PC-9 (cell line): Measurements from ENCODE around the gene STUB1. TPM values are rescaled to one million over a fixed set of nuclear protein-coding genes. Genes with fewer than 3 reads are reported as not detected.

Experiments
- BruUV-seq: library from RNA; stranded (reverse); fragments of 400-500 nt; replicated peaks from 2 replicates; lab custom pipeline; 2021; lab: Mats Ljungman, UMichigan
- CTCF ChIA-PET: fragments of 300-600 bp; sonication (Branson Sonifier 250); formaldehyde crosslinking; loops from one replicate; lab custom pipeline; 2022; ENCODE audit warnings: antibody characterized with exemption; lab: Charles Lee
- POLR2A ChIA-PET: fragments of 300-600 bp; sonication (Branson Sonifier 250); formaldehyde crosslinking; loops from one replicate; lab custom pipeline; 2022; ENCODE audit warnings: antibody characterized with exemption; ENCODE audit not compliant: unreplicated experiment; lab: Charles Lee
- DNase-seq, 2 experiments: peaks; one replicate each; pipeline versions ENCODE4 v3.0.0 to v3.0.0-alpha.2; 2015 to 2022; ENCODE audit warnings: mixed read lengths in 1 of 2
- H2AFZ ChIP-seq: fragments of 200-600 bp; sonication (generic); 2 replicates; pipeline ENCODE4 v1.8.1; 2017; ENCODE audit warnings: antibody characterized with exemption
- H3F3A ChIP-seq: fragments of 200-600 bp; sonication (generic); 2 replicates; pipeline ENCODE4 v1.8.1; 2017; ENCODE audit warnings: antibody characterized with exemption, mild to moderate bottlenecking, low read depth; ENCODE audit not compliant: insufficient read depth
- H3K27ac ChIP-seq: fragments of 200-600 bp; sonication (generic); 2 replicates; pipeline ENCODE4 v1.6.1; 2016; ENCODE audit warnings: mixed run types
- H3K27me3 ChIP-seq: fragments of 200-600 bp; sonication (generic); 2 replicates; pipeline ENCODE4 v1.6.1; 2016; ENCODE audit warnings: low read depth, mixed run types; ENCODE audit not compliant: insufficient read depth
- H3K36me3 ChIP-seq: fragments of 200-600 bp; sonication (generic); 2 replicates; pipeline ENCODE4 v1.6.1; 2016; ENCODE audit warnings: low read depth, mixed run types
- H3K4me1 ChIP-seq: fragments of 200-600 bp; sonication (generic); replicated peaks from 2 replicates; pipeline ENCODE4 v1.6.1; 2016; ENCODE audit warnings: mixed run types; ENCODE audit not compliant: insufficient read depth
- H3K4me2 ChIP-seq: fragments of 200-600 bp; sonication (generic); 2 replicates; pipeline ENCODE4 v1.6.1; 2017; ENCODE audit warnings: mixed run types
- H3K4me3 ChIP-seq: fragments of 200-600 bp; sonication (generic); 2 replicates; pipeline ENCODE4 v1.6.1; 2016; ENCODE audit warnings: mixed run types
- H3K79me2 ChIP-seq: fragments of 200-600 bp; sonication (generic); 2 replicates; pipeline ENCODE4 v1.6.1; 2017; ENCODE audit warnings: low read depth, mixed run types
- H3K9me2 ChIP-seq: fragments of 200-600 bp; sonication (generic); 2 replicates; pipeline ENCODE4 v1.8.1; 2017; ENCODE audit warnings: mild to moderate bottlenecking; ENCODE audit not compliant: insufficient read depth
- H3K9me3 ChIP-seq: fragments of 200-600 bp; sonication (generic); 2 replicates; pipeline ENCODE4 v1.8.1; 2016; ENCODE audit warnings: low read depth; ENCODE audit not compliant: insufficient read depth
- H4K20me1 ChIP-seq: fragments of 200-600 bp; sonication (generic); 2 replicates; pipeline ENCODE4 v1.8.1; 2017; ENCODE audit not compliant: insufficient read depth
- EZH2 ChIP-seq: fragments of 200-600 bp; sonication (generic); IDR thresholded peaks from 2 replicates; pipeline ENCODE4 v1.8.0; 2017; ENCODE audit warnings: antibody characterized with exemption, low read depth
- intact Hi-C: fragments of 100-400 bp; cut with micrococcal nuclease; formaldehyde crosslinking; loops from one replicate; pipeline ENCODE4 v1.10.0; 2022; ENCODE audit not compliant: unreplicated experiment
- total RNA-seq: library from RNA; stranded (reverse); gene quantifications from 2 replicates; pipeline ENCODE4 v1.2.3, GENCODE V29; 2021
- TF ChIP-seq, protein P1 (sequence below): fragments of 200-600 bp; sonication (generic); conservative IDR thresholded peaks from 2 replicates; pipeline ENCODE4 v1.6.1; 2017; ENCODE audit warnings: mixed run types, antibody characterized with exemption, mild to moderate bottlenecking, moderate library complexity

Gene STUB1
- total RNA-seq, 1 experiment from 2014 or later, result 174 TPM

- ChIA-PET POLR2A (no interaction called here), CTCF (no interaction called here)
- no peaks in the 10 kb centered on the region for H3K9me3 ChIP-seq
- peaks cover 33% of the 10 kb centered on the region for H3K79me2 ChIP-seq
- H4K20me1 ChIP-seq, result peaks cover 30% of the 10 kb centered on the region
- H3F3A ChIP-seq, result peaks cover 41% of the 10 kb centered on the region; the same call in 1 of the 2 replicates
- H2AFZ ChIP-seq, result no peak overlapping the region
- peak overlapping the region; percentile 86 for H3K4me2 ChIP-seq
- H3K4me1 ChIP-seq, result peaks cover 33% of the 10 kb centered on the region
- no TSS peak for BruUV-seq
- peak overlapping the region; percentile 83 for H3K4me3 ChIP-seq
- H3K36me3 ChIP-seq, result no peaks in the 10 kb centered on the region; the same call in 1 of the 2 replicates
- TF ChIP-seq, protein P1, sequence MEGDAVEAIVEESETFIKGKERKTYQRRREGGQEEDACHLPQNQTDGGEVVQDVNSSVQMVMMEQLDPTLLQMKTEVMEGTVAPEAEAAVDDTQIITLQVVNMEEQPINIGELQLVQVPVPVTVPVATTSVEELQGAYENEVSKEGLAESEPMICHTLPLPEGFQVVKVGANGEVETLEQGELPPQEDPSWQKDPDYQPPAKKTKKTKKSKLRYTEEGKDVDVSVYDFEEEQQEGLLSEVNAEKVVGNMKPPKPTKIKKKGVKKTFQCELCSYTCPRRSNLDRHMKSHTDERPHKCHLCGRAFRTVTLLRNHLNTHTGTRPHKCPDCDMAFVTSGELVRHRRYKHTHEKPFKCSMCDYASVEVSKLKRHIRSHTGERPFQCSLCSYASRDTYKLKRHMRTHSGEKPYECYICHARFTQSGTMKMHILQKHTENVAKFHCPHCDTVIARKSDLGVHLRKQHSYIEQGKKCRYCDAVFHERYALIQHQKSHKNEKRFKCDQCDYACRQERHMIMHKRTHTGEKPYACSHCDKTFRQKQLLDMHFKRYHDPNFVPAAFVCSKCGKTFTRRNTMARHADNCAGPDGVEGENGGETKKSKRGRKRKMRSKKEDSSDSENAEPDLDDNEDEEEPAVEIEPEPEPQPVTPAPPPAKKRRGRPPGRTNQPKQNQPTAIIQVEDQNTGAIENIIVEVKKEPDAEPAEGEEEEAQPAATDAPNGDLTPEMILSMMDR, result no peak
- TF ChIP-seq EZH2, result no peak
- no peaks in the 10 kb centered on the region for H3K9me2 ChIP-seq
- H3K27me3 ChIP-seq, result no peaks in the 10 kb centered on the region
- no peak overlapping the region for H3K27ac ChIP-seq
- intact Hi-C loops, result loop anchor here (5.0 kb wide), 1 partner anchor 156 kb away; the partner anchor contains the start of gene CAPN15
- no peak for DNase-seq
Measured at GRCh38 chr16:683396-684070, 3.3 kb downstream of the STUB1 start.

DNA sequence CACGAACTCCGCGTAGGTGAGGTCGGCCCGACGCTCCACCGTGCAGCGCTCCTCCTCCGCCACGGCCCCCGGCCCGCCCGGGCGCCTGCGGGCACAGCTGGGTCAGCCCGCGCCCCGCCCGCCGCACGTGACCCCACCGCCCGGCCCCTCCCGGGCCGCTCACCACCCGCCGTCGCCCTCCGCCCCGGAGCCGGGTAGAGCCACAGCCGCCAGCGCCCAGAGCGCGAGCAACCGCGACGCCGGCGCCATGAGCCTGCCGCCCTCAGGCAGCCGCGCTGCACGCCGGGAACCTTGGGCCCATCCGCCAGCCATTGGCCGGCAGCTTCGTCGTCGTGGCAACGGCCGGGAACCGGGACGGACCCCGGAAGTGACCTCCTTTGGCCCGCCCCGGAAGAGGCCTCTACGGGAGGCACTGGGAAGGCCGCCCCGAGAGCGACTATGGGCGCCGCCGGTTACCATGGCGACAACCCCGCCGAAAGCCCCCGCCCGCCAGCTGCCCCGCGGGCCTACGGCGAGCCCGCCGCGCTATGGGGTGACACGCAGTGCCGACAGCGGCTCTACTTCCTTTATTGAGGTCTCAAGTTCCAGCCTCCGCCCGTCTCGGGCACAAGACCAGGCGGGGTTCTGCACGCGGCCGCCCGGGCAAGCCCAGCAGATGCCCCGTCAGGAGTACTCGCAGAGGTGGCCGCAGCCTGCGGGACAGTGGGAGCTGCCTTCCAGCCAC is 4.0 kb downstream of the STUB1 start, which contains the start of gene JMJD8:
JMJD8 (minus strand) TSS at position 264 of the 724 bp plus-strand sequence; CDS start at position 249, 15 bp downstream.
- H3K4me1 ChIP-seq, result peaks cover 37% of the 10 kb centered on the region

More for the DNA sequence above, 4.0 kb downstream of the STUB1 start, which contains the start of gene JMJD8:
- Histone ChIP-seq H3K9me3 (no peaks in the 10 kb centered on the region), H3K36me3 (no peaks in the 10 kb centered on the region; the same call in 1 of the 2 replicates), H3F3A (peaks cover 34% of the 10 kb centered on the region; the same call in 1 of the 2 replicates), H2AFZ (peak within 1 kb of the TSS; percentile 68; the same call in 1 of the 2 replicates), H3K27me3 (no peaks in the 10 kb centered on the region), H3K4me3 (peak within 1 kb of the TSS; percentile 83), H4K20me1 (peaks cover 30% of the 10 kb centered on the region), H3K9me2 (no peaks in the 10 kb centered on the region), H3K27ac (no peak within 1 kb of the TSS), H3K79me2 (peaks cover 39% of the 10 kb centered on the region), H3K4me2 (peak within 1 kb of the TSS; percentile 86)
- DNase-seq, result peak; percentile 92 to 99
- intact Hi-C loops, result loop anchor here (5.0 kb wide), 1 partner anchor 157 kb away; the partner anchor contains the start of gene CAPN15
- CTCF ChIA-PET, result no interaction called here
- no TSS peak for BruUV-seq
- TF ChIP-seq, protein P1, result no peak
- no peak for TF ChIP-seq EZH2
- POLR2A ChIA-PET, result no interaction called here
